HepG2 (cell line): ENCODE measurements around the gene ZNF217. TPM values are rescaled to one million over a fixed set of nuclear protein-coding genes. Genes with fewer than 3 reads are reported as not detected.

ENCODE experiments used
- ARID4A ChIP-seq: sonication (generic); formaldehyde crosslinking; IDR thresholded peaks from 2 replicates; pipeline ENCODE4 v1.5.0; 2020; ENCODE audit warnings: mild to moderate bottlenecking, missing genetic modification reagents, borderline replicate concordance
- ARID5B ChIP-seq: IDR thresholded peaks from 2 replicates; pipeline ENCODE4 v1.4.0; 2020; ENCODE audit warnings: mild to moderate bottlenecking, missing genetic modification reagents
- ELF3 ChIP-seq: IDR thresholded peaks from 2 replicates; pipeline ENCODE4 v1.6.1; 2016; ENCODE audit warnings: missing genetic modification reagents, missing compliant biosample characterization
- FOSL2 ChIP-seq: sonication (generic); formaldehyde crosslinking; IDR thresholded peaks from 2 replicates; pipeline ENCODE4 v1.4.0; 2020; ENCODE audit warnings: missing genetic modification reagents
- GATAD2A ChIP-seq: IDR thresholded peaks from 2 replicates; pipeline ENCODE4 v1.6.1; 2016
- IKZF4 ChIP-seq: sonication (generic); formaldehyde crosslinking; IDR thresholded peaks from 2 replicates; pipeline ENCODE4 v1.5.1; 2020; ENCODE audit warnings: borderline replicate concordance, mild to moderate bottlenecking, low read depth, missing genetic modification reagents; ENCODE audit errors: not compliant biosample characterization
- KDM1A ChIP-seq: IDR thresholded peaks from 2 replicates; pipeline ENCODE4 v1.6.1; 2016; ENCODE audit warnings: missing compliant biosample characterization
- MAZ ChIP-seq, 2 experiments: sonication (generic) in 1 of 2; formaldehyde crosslinking in 1 of 2; IDR thresholded peaks; 2 replicates each; pipeline versions ENCODE4 v1.5.0 to v1.6.1; 2012 to 2020; ENCODE audit warnings: low read depth in 2 of 2, mild to moderate bottlenecking in 2 of 2, borderline replicate concordance in 1 of 2, improper control_type of control experiment in 1 of 2, low read length in 1 of 2, missing genetic modification reagents in 1 of 2, moderate library complexity in 1 of 2
- MEF2D ChIP-seq: sonication (generic); formaldehyde crosslinking; IDR thresholded peaks from 2 replicates; pipeline ENCODE4 v1.5.1; 2020; ENCODE audit warnings: mild to moderate bottlenecking, missing genetic modification reagents
- MIER3 ChIP-seq: IDR thresholded peaks from 2 replicates; pipeline ENCODE4 v1.6.1; 2016; ENCODE audit warnings: missing compliant biosample characterization, borderline replicate concordance
- NFATC3 ChIP-seq: sonication (generic); formaldehyde crosslinking; IDR thresholded peaks from 2 replicates; pipeline ENCODE4 v1.5.1; 2020; ENCODE audit warnings: mild to moderate bottlenecking, missing genetic modification reagents
- PCBP2 ChIP-seq: fragments of 200-400 bp; formaldehyde crosslinking; optimal IDR thresholded peaks from 2 replicates; pipeline ENCODE3; 2018; ENCODE audit warnings: low read length, low read depth; ENCODE audit not compliant: poor library complexity, severe bottlenecking
- SIN3B ChIP-seq: fragments of 150-350 bp; IDR thresholded peaks from 2 replicates; pipeline ENCODE4 v1.6.1; 2014; ENCODE audit warnings: low read length
- YY1 ChIP-seq: IDR thresholded peaks from 2 replicates; pipeline ENCODE4 v1.6.1; 2011; ENCODE audit warnings: low read length, low read depth, moderate library complexity, mild to moderate bottlenecking; ENCODE audit not compliant: insufficient read depth, insufficient replicate concordance
- ZBTB20 ChIP-seq: sonication (generic); formaldehyde crosslinking; IDR thresholded peaks from 2 replicates; pipeline ENCODE4 v1.8.1; 2023; ENCODE audit warnings: missing genetic modification reagents, low read depth, mild to moderate bottlenecking, borderline replicate concordance
- ZBTB8A ChIP-seq: sonication (generic); formaldehyde crosslinking; IDR thresholded peaks from 2 replicates; pipeline ENCODE4 v1.4.0; 2020; ENCODE audit warnings: mild to moderate bottlenecking, low read depth, missing genetic modification reagents, borderline replicate concordance
- ZNF121 ChIP-seq: sonication (generic); formaldehyde crosslinking; IDR thresholded peaks from 2 replicates; pipeline ENCODE4 v1.5.0; 2020; ENCODE audit warnings: mild to moderate bottlenecking, missing genetic modification reagents
- ZNF292 ChIP-seq: sonication (generic); formaldehyde crosslinking; IDR thresholded peaks from 2 replicates; pipeline ENCODE4 v1.8.1; 2022; ENCODE audit warnings: mild to moderate bottlenecking, low read depth, missing genetic modification reagents, borderline replicate concordance
- ZNF296 ChIP-seq: sonication (generic); formaldehyde crosslinking; conservative IDR thresholded peaks from 2 replicates; pipeline ENCODE4 v1.5.0; 2020; ENCODE audit warnings: mild to moderate bottlenecking, missing genetic modification reagents
- ZNF3 ChIP-seq: IDR thresholded peaks from 2 replicates; pipeline ENCODE4 v1.7.0; 2017; ENCODE audit warnings: inconsistent platforms
- ZNF33A ChIP-seq: sonication (generic); formaldehyde crosslinking; IDR thresholded peaks from 2 replicates; pipeline ENCODE4 v1.5.1; 2020; ENCODE audit warnings: missing genetic modification reagents, mild to moderate bottlenecking, moderate library complexity, borderline replicate concordance
- ZNF766 ChIP-seq: sonication (generic); formaldehyde crosslinking; IDR thresholded peaks from 2 replicates; pipeline ENCODE4 v1.5.0; 2020; ENCODE audit warnings: missing genetic modification reagents, borderline replicate concordance
- ZNF891 ChIP-seq: sonication (generic); formaldehyde crosslinking; IDR thresholded peaks from 2 replicates; pipeline ENCODE4 v1.5.0; 2020; ENCODE audit warnings: mild to moderate bottlenecking, missing genetic modification reagents
- polyA plus RNA-seq, 8 experiments: library from polyadenylated mRNA; depleted of rRNA in 3 of 8; stranded (reverse) in 7 of 8; unstranded in 1 of 8; fragments of >200 nt; fragmentation: Illumina TruSeq in 4 of 8; extraction: Trizol in 4 of 8; gene quantifications; 2 replicates each; pipeline versions ENCODE4 v1.2.1 to v1.2.3, GENCODE V29; 2011 to 2016; ENCODE audit warnings: low read depth in 4 of 8, missing spikeins in 1 of 8, mixed read lengths in 1 of 8; ENCODE audit not compliant: insufficient read depth in 1 of 8
- total RNA-seq, 5 experiments: library from RNA; depleted of rRNA; stranded (reverse); fragments of >200 nt; fragmentation: Illumina TruSeq; extraction: Trizol; gene quantifications; 2 replicates each; pipeline ENCODE4 v1.2.3, GENCODE V29; 2016; ENCODE audit warnings: low read depth in 1 of 5

ZNF217 gene
- total and polyA plus RNA-seq, 2 of the 13 experiments (the other 11 are each of a cell fraction or from before 2014, with no cell fraction given): 22.3 to 29.8 TPM

GRCh38 chr20:53606364-53606985 is 12.8 kb upstream of the ZNF217 start (continued):
- TF ChIP-seq PCBP2 (no peak), ZNF292 (CRISPR knock-in tag) (no peak), ZNF296 (CRISPR knock-in tag) (no peak), GATAD2A (CRISPR knock-in tag) (peak; percentile 34), IKZF4 (no peak), ZBTB20 (CRISPR knock-in tag) (0 out of 2 replicates have a peak, but pooled peaks have one; percentile 58), KDM1A (CRISPR knock-in tag) (no peak), MAZ (IDR thresholded peaks at IDR 0.05; ENCODE audit: borderline replicate concordance, low read depth, low read length) (no peak), MAZ (CRISPR knock-in tag; IDR thresholded peaks at IDR 0.05; ENCODE audit: low read depth) (no peak), NFATC3 (CRISPR knock-in tag) (no peak), ZNF33A (no peak), MEF2D (CRISPR knock-in tag) (no peak), ARID5B (CRISPR knock-in tag) (0 out of 2 replicates have a peak, but pooled peaks have one; percentile 23), SIN3B (no peak), MIER3 (no peak), ZNF3 (no peak), ZNF891 (CRISPR knock-in tag) (0 out of 2 replicates have a peak, but pooled peaks have one; percentile 40), YY1 (peak; percentile 15), ELF3 (CRISPR knock-in tag) (no peak), ZBTB8A (CRISPR knock-in tag) (no peak), ARID4A (no peak; the same call in 1 of the 2 replicates), FOSL2 (CRISPR knock-in tag) (peak; percentile 76), ZNF766 (CRISPR knock-in tag) (no peak), ZNF121 (peak; percentile 72)
